BJ (cell line): ENCODE data around the gene DERL3. TPM values are rescaled to one million over a fixed set of nuclear protein-coding genes. Genes with fewer than 3 reads are reported as not detected.

Experiments used
- CTCF ChIA-PET: fragments of 350-600 bp; formaldehyde crosslinking; extraction: SDS; loops from one replicate; lab custom pipeline; 2021; ENCODE audit warnings: antibody characterized with exemption, inconsistent platforms; lab: Yijun Ruan, JAX
- POLR2A ChIA-PET: fragments of 300-600 bp; sonication (Branson Sonifier 250); formaldehyde crosslinking; extraction: SDS; loops from one replicate; lab custom pipeline; 2021; ENCODE audit warnings: antibody characterized with exemption; lab: Charles Lee
- DNase-seq: peaks from one replicate; pipeline ENCODE4 v3.0.0-alpha.2; 2011; ENCODE audit warnings: low read depth
- H3K27me3 ChIP-seq: 2 replicates; pipeline ENCODE4 v1.6.0; 2011; ENCODE audit warnings: low read length; ENCODE audit not compliant: control insufficient read depth, insufficient read depth
- H3K36me3 ChIP-seq: 2 replicates; pipeline ENCODE4 v1.5.1; 2011; ENCODE audit warnings: low read length; ENCODE audit not compliant: control insufficient read depth, insufficient read depth
- H3K4me3 ChIP-seq: 2 replicates; pipeline ENCODE4 v1.5.1; 2011; ENCODE audit warnings: low read depth, mild to moderate bottlenecking, control low read depth, low read length
- polyA plus RNA-seq: library from polyadenylated mRNA; depleted of rRNA; stranded (reverse); fragments of >200 nt; gene quantifications from 2 replicates; pipeline ENCODE4 v1.2.3, GENCODE V29; 2011
- TF ChIP-seq, protein P1 (sequence below): IDR thresholded peaks from 2 replicates; pipeline ENCODE4 v1.5.1; 2011; ENCODE audit warnings: low read depth, mild to moderate bottlenecking, control low read depth, inconsistent platforms, low read length, moderate library complexity; ENCODE audit not compliant: insufficient read depth

DERL3 gene
- polyA plus RNA-seq, 1 experiment, result 0.71 TPM

DNA sequence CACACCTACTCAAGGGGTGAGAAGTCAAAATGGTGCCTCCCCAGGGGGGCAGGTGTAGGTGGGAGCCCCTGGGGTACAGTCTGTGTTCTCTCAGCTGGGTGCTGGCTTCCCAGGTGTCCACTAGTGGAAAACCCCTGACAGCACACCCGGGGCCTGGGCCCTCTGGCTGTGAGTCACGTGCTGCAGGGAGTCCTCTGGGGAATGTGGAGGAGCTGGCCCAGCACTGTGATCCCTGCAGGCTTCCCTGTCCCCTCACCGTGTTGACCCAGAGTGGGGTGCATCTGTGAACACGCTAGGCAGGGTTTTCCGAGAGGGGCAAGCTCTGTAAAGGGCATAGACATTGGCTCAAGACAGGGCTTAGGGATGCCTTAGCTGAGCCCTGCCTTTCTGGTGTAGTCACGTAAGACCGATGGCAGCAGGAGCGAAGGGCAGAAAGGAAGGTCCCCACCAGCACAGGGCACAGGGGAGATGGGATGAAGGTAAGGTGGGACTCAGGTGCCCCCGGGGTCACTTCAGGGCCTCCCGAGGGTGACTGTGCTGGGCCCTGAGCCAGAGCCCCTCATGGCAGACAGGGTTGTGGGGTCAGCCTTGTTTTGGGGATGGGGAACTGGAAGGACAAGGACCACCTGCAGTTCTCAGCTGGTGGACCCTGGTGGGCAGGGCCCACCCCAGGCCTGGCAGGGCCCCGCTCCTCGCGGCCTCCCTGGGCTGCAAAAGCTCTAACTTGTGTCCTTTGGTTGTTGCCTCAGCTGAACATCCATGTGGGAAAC, 14.1 kb downstream of the DERL3 start:
- ChIA-PET CTCF (interaction anchor here (0.8 to 2.5 kb wide), 2 partner anchors 9 to 19 kb away, joined by 3 to 6 read pairs; no protein-coding TSS in a partner anchor), POLR2A (no interaction called here)
- no peak for DNase-seq
- TF ChIP-seq, protein P1, sequence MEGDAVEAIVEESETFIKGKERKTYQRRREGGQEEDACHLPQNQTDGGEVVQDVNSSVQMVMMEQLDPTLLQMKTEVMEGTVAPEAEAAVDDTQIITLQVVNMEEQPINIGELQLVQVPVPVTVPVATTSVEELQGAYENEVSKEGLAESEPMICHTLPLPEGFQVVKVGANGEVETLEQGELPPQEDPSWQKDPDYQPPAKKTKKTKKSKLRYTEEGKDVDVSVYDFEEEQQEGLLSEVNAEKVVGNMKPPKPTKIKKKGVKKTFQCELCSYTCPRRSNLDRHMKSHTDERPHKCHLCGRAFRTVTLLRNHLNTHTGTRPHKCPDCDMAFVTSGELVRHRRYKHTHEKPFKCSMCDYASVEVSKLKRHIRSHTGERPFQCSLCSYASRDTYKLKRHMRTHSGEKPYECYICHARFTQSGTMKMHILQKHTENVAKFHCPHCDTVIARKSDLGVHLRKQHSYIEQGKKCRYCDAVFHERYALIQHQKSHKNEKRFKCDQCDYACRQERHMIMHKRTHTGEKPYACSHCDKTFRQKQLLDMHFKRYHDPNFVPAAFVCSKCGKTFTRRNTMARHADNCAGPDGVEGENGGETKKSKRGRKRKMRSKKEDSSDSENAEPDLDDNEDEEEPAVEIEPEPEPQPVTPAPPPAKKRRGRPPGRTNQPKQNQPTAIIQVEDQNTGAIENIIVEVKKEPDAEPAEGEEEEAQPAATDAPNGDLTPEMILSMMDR, result no peak
- Histone ChIP-seq H3K4me3 (no peak overlapping the region), H3K27me3 (no peaks in the 10 kb centered on the region), H3K36me3 (peaks cover 34% of the 10 kb centered on the region)

DNA sequence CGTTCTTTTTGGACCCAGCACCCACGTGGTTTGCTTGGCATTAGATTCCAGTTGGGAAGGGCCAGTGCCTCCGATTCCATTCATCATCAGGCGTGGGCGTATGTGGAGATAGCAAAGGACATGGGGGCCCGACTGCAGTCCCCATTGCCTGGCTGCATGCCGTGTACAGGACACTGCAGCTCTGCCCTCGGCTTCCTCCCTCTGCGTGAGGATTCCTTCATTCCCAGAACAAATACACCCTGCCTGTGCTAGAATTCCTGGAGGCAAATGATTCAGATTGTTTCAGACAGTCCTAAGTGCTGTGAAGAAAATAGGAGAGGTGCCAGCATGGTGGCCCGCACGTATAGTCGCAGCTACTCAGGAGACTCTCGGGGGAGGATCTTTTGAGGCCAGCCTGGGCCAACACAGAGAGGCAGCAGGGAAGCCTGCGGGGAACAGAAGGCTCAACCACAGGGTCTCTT, 15.4 kb downstream of the DERL3 start:
- TF ChIP-seq, protein P1, result no peak
- Histone ChIP-seq H3K27me3 (no peaks in the 10 kb centered on the region), H3K36me3 (peaks cover 33% of the 10 kb centered on the region), H3K4me3 (no peak overlapping the region)
- CTCF ChIA-PET, result interaction anchor here (0.9 to 1.2 kb wide), 3 partner anchors 55 to 367 kb away, joined by 3 read pairs; no protein-coding TSS in a partner anchor
- POLR2A ChIA-PET, result no interaction called here
- DNase-seq, result no peak

DNA sequence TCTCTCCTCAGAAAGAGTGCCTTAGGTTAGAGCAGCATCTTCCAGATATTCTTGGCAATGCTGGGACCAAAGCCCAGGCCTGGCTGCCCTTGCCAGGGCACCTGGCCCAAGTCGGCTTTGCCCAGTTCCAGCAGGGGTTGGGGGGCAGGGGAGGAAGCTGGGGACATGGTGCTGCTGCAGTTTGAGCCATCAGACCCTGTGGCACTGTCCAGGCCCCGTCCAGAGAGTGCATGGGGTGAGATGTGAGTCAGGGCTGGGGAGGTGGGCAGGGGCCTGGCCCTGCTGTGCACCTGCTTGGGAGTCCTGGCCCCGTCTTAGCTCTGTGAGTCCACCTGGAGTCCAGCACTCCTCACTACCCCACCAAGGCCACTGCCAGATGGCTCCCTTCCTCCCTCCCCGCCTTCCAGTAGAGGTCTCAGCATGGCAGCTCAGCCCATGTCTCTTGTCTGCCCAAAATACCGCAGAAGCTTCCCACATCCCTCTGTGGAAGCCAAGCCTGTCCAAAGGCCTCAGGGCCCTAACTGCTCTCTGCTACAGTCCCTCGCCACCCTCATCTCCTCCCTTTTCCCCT, 16.6 kb downstream of the DERL3 start:
- CTCF ChIA-PET, result no interaction called here
- TF ChIP-seq, protein P1, result no peak
- POLR2A ChIA-PET, result no interaction called here
- no peak overlapping the region for H3K4me3 ChIP-seq
- no peak for DNase-seq
- H3K27me3 ChIP-seq, result no peaks in the 10 kb centered on the region
- H3K36me3 ChIP-seq, result peaks cover 32% of the 10 kb centered on the region

DNA sequence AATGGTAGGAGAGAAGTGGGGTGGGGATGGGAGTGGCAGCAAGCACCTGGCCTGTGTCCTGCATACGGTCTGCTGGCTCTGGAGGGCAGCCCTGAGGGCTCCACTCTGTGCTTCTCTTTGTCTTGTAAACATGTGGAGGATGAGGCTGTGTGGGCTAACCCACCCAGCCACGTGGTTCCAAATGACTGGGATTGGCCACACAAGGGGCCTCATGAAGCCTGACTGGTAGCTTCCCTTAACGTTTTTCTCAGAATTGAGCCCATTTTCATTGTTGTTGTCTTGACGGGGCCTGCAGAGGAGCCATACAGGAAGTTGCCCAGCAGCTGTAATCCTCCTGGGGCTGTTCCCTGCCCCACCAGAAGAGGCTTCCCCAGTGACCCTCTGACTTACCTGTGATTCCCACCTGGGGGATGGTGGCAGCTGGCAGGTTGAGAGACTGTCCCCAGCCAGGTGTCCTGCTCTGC, 18.0 kb downstream of the DERL3 start:
- Histone ChIP-seq H3K4me3 (no peak overlapping the region), H3K36me3 (peaks cover 29% of the 10 kb centered on the region), H3K27me3 (no peaks in the 10 kb centered on the region)
- TF ChIP-seq, protein P1, result no peak
- DNase-seq, result no peak
- ChIA-PET CTCF (interaction anchor here (1.1 to 1.2 kb wide), 2 partner anchors 9 to 74 kb away, joined by 3 read pairs; partner anchors contain the start of gene MIF), POLR2A (no interaction called here)

DNA sequence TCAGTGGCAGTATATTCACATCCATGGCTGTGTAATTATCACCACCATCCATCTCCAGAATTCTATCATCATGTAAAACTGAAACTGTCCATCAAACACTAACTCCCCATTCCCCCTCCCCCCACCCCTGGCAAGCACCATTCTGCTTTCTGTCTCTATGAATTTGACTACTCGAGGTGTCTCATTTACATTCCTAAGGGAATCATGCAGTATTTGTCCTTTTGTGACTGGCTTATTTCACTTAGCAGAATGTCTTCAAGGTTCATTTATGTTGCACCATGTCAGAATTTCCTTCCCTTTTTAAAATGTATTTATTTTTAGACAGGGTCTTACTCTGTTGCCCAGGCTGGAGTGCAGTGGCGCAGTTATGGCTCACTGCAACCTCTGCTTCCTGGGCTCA, 20.3 kb downstream of the DERL3 start:
- ChIA-PET POLR2A (no interaction called here), CTCF (interaction anchor here (0.9 kb wide), 1 partner anchor 13 kb away, joined by 3 read pairs; no protein-coding TSS in a partner anchor)
- TF ChIP-seq, protein P1, result no peak
- Histone ChIP-seq H3K27me3 (no peaks in the 10 kb centered on the region), H3K36me3 (peaks cover 15% of the 10 kb centered on the region), H3K4me3 (no peak overlapping the region)
- DNase-seq, result no peak
